B cell (primary cell): Measurements from ENCODE around the gene LGI4. TPM values are rescaled to one million over a fixed set of nuclear protein-coding genes. Genes with fewer than 3 reads are reported as not detected.

ENCODE experiments used
- ATAC-seq: fragments of 200-7000 bp; cut with Tn5 transposase; one replicate; pipeline ENCODE4 v1.10.0; 2021; ENCODE audit warnings: low read depth, mild to moderate bottlenecking, moderate number of reproducible peaks, moderate library complexity
- CTCF ChIA-PET: fragments of 350-600 bp; sonication (Branson Sonifier 250); formaldehyde crosslinking; loops from one replicate; lab custom pipeline; 2021; ENCODE audit warnings: antibody characterized with exemption, inconsistent platforms; lab: Charles Lee
- POLR2A ChIA-PET: fragments of 350-600 bp; sonication (Branson Sonifier 250); formaldehyde crosslinking; loops from one replicate; lab custom pipeline; 2021; ENCODE audit warnings: antibody characterized with exemption; lab: Charles Lee
- DNase-seq: peaks from one replicate; pipeline ENCODE4 v3.0.0; 2013
- H2AFZ ChIP-seq: 2 replicates; pipeline ENCODE4 v1.6.1; 2012; ENCODE audit warnings: mild to moderate bottlenecking, low read depth, low read length; ENCODE audit not compliant: insufficient read depth, poor library complexity, severe bottlenecking
- H3K27ac ChIP-seq, 2 donors: 1 replicate in 1 of 2; 2 replicates in 1 of 2; pipeline ENCODE4 v1.5.1; 2012 to 2013; ENCODE audit warnings: low read length in 2 of 2, mild to moderate bottlenecking in 2 of 2, moderate library complexity in 1 of 2
- H3K27me3 ChIP-seq, 4 experiments: fragments of 200-600 bp in 1 of 4; sonication (generic) in 1 of 4; replicated peaks in 1 of 4; 1 replicate in 2 of 4; 2 replicates in 2 of 4; pipeline versions ENCODE4 v1.6.1 to v1.7.0; 2013 to 2016; ENCODE audit warnings: low read length in 3 of 4, mild to moderate bottlenecking in 2 of 4, mixed read lengths in 1 of 4, moderate library complexity in 1 of 4; ENCODE audit not compliant: insufficient read depth in 4 of 4, control insufficient read depth in 3 of 4; ENCODE audit errors: control extremely low read depth in 1 of 4
- H3K36me3 ChIP-seq, 2 experiments: replicated peaks in 1 of 2; 1 replicate in 1 of 2; 2 replicates in 1 of 2; pipeline versions ENCODE4 v1.6.1 to v1.7.1; 2013; ENCODE audit warnings: low read length in 1 of 2; ENCODE audit not compliant: insufficient read depth in 2 of 2, control insufficient read depth in 1 of 2; ENCODE audit errors: control extremely low read depth in 1 of 2, extremely low read depth in 1 of 2
- H3K4me1 ChIP-seq, 2 donors: fragments of 200-600 bp in 1 of 2; sonication (generic) in 1 of 2; 1 replicate in 1 of 2; 2 replicates in 1 of 2; pipeline versions ENCODE4 v1.5.1 to v1.6.1; 2013 to 2017; ENCODE audit warnings: low read length in 2 of 2; ENCODE audit not compliant: control insufficient read depth in 2 of 2, insufficient read depth in 2 of 2
- H3K4me2 ChIP-seq: replicated peaks from 2 replicates; pipeline ENCODE3; 2012; ENCODE audit warnings: mild to moderate bottlenecking, low read depth, low read length; ENCODE audit not compliant: poor library complexity, severe bottlenecking
- H3K4me3 ChIP-seq, 5 experiments: fragments of 200-600 bp in 1 of 5; sonication (generic) in 1 of 5; 1 replicate in 3 of 5; 2 replicates in 2 of 5; pipeline versions ENCODE4 v1.5.1 to v1.7.0; 2011 to 2016; ENCODE audit warnings: low read length in 4 of 5, mild to moderate bottlenecking in 4 of 5, low read depth in 2 of 5, control low read depth in 1 of 5, moderate library complexity in 1 of 5; ENCODE audit not compliant: insufficient read depth in 1 of 5; ENCODE audit errors: control extremely low read depth in 1 of 5, extremely low read depth in 1 of 5
- H3K79me2 ChIP-seq: fragments of 200-600 bp; sonication (generic); one replicate; pipeline ENCODE4 v1.6.0; 2016; ENCODE audit warnings: low read length; ENCODE audit not compliant: control insufficient read depth, insufficient read depth
- H3K9ac ChIP-seq: fragments of 200-600 bp; sonication (generic); 2 replicates; pipeline ENCODE4 v1.6.1; 2017; ENCODE audit warnings: mild to moderate bottlenecking, low read length, moderate library complexity
- H3K9me3 ChIP-seq, 3 donors: one replicate each; pipeline versions ENCODE4 v1.6.1 to v1.7.1; 2013; ENCODE audit warnings: low read length in 2 of 3; ENCODE audit not compliant: control insufficient read depth in 2 of 3, insufficient read depth in 1 of 3; ENCODE audit errors: control extremely low read depth in 1 of 3
- H4K20me1 ChIP-seq: 2 replicates; pipeline ENCODE4 v1.6.0; 2012; ENCODE audit warnings: mild to moderate bottlenecking, low read length; ENCODE audit not compliant: insufficient read depth, control insufficient read depth, poor library complexity, severe bottlenecking
- H3K27ac Mint-ChIP-seq: one replicate; pipeline ENCODE4 v1.8.0; 2021; ENCODE audit warnings: mixed read lengths
- H3K27me3 Mint-ChIP-seq: one replicate; pipeline ENCODE4 v1.8.0; 2021; ENCODE audit warnings: mixed read lengths
- H3K4me1 Mint-ChIP-seq: one replicate; pipeline ENCODE4 v1.8.0; 2021; ENCODE audit warnings: mixed read lengths
- H3K4me3 Mint-ChIP-seq: one replicate; pipeline ENCODE4 v1.8.0; 2021; ENCODE audit warnings: mixed read lengths
- H3K9me3 Mint-ChIP-seq: one replicate; pipeline ENCODE4 v1.8.0; 2022; ENCODE audit warnings: mixed read lengths; ENCODE audit not compliant: insufficient read depth
- CTCF ChIP-seq: fragments of 200-600 bp; IDR thresholded peaks from one replicate; pipeline ENCODE4 v1.8.0; 2022; ENCODE audit warnings: antibody characterized with exemption, mild to moderate bottlenecking
- EZH2 ChIP-seq: IDR thresholded peaks from 2 replicates; pipeline ENCODE4 v1.6.1; 2012; ENCODE audit warnings: borderline replicate concordance, low read depth, mild to moderate bottlenecking, moderate library complexity, low read length; ENCODE audit not compliant: insufficient read depth, poor library complexity, severe bottlenecking
- WGBS: methylation state at CpG from one replicate; pipeline ENCODE4 v1.1.5; 2013; ENCODE audit warnings: missing lambda C conversion rate; ENCODE audit not compliant: insufficient coverage; 5-methylcytosine and 5-hydroxymethylcytosine counted together
- intact Hi-C: fragments of 100-400 bp; cut with micrococcal nuclease; formaldehyde crosslinking; loops from one replicate; pipeline ENCODE4 v1.10.0; 2022
- polyA plus RNA-seq: library from polyadenylated mRNA; depleted of rRNA; stranded (reverse); fragments of >200 nt; gene quantifications from 2 replicates; pipeline ENCODE4 v1.2.3, GENCODE V29; 2012
- total RNA-seq, 2 donors: library from RNA; stranded (reverse); fragments of 120-200 nt in 1 of 2; gene quantifications; 1 replicate in 1 of 2; 2 replicates in 1 of 2; pipeline versions ENCODE4 v1.2.3 to v1.2.4, GENCODE V29; 2013 to 2022

The LGI4 gene
- total and polyA plus RNA-seq, 2 donors (not counting 1 experiment from before 2014, with no cell fraction given) = 0.40 to 0.59 TPM

GRCh38 chr19:35155441-35155840 is 20.6 kb upstream of the LGI4 start:
- Mint-ChIP-seq H3K27me3 (no peaks in the 10 kb centered on the region), H3K9me3 (no peaks in the 10 kb centered on the region), H3K4me1 (peaks cover 50% of the 10 kb centered on the region), H3K4me3 (peak overlapping the region; percentile 100), H3K27ac (peak overlapping the region; percentile 97)
- peaks cover 0 to 3% (median 0%) of the 10 kb centered on the region in 4 experiments for H3K27me3 ChIP-seq
- peak overlapping the region; percentile 100 for H3K4me2 ChIP-seq
- peak; percentile 44 for DNase-seq
- POLR2A ChIA-PET = interaction anchor here (2.0 to 2.1 kb wide), 2 partner anchors 48 to 51 kb away, joined by 5 to 7 read pairs; no protein-coding TSS in a partner anchor
- H3K9ac ChIP-seq = peak overlapping the region; percentile 77
- TF ChIP-seq CTCF = no peak
- no peak for TF ChIP-seq EZH2
- H3K4me1 ChIP-seq = peaks cover 20 to 25% of the 10 kb centered on the region in 2 donors
- CTCF ChIA-PET = interaction anchor here (1.1 to 6.6 kb wide), 5 partner anchors 13 to 57 kb away, joined by 4 to 77 read pairs (median 6); partner anchors contain the start of gene FXYD7
- H3K79me2 ChIP-seq = peaks cover 52% of the 10 kb centered on the region
- H3K27ac ChIP-seq = peak overlapping the region; percentile 43 to 85
- peak overlapping the region; percentile 90 for H2AFZ ChIP-seq
- intact Hi-C loops = loop anchor here (2.0 to 10.0 kb wide), 4 partner anchors 51 to 309 kb away; partner anchors contain the start of gene LSR
- H4K20me1 ChIP-seq = peaks cover 33% of the 10 kb centered on the region
- WGBS = 0% methylated on average over 17 of the region's 17 CpGs
- ATAC-seq = peak; percentile 11
- H3K4me3 ChIP-seq = peak overlapping the region; percentile 32 to 93 (median 90)
- no peaks in the 10 kb centered on the region for H3K9me3 ChIP-seq
- peaks cover 10 to 39% of the 10 kb centered on the region in 2 experiments for H3K36me3 ChIP-seq
